Glutamatergic neuron (in vitro differentiated cells): Measurements from ENCODE around the gene GAPDH. TPM values are rescaled to one million over a fixed set of nuclear protein-coding genes. Genes with fewer than 3 reads are reported as not detected.

Experiments
- DNase-seq: peaks from one replicate; pipeline ENCODE4 v3.0.0; 2022
- H3K27ac Mint-ChIP-seq: one replicate; pipeline ENCODE4 v1.8.0; 2020; ENCODE audit warnings: mild to moderate bottlenecking, mixed read lengths, inconsistent platforms; ENCODE audit not compliant: unreplicated experiment
- H3K27me3 Mint-ChIP-seq: one replicate; pipeline ENCODE4 v1.8.0; 2020; ENCODE audit warnings: mild to moderate bottlenecking, moderate library complexity, mixed read lengths, inconsistent platforms; ENCODE audit not compliant: unreplicated experiment
- H3K36me3 Mint-ChIP-seq: one replicate; pipeline ENCODE4 v1.8.0; 2020; ENCODE audit warnings: mild to moderate bottlenecking, mixed read lengths, inconsistent platforms; ENCODE audit not compliant: unreplicated experiment
- H3K4me1 Mint-ChIP-seq: one replicate; pipeline ENCODE4 v1.8.0; 2020; ENCODE audit warnings: mild to moderate bottlenecking, low read depth, mixed read lengths, inconsistent platforms; ENCODE audit not compliant: unreplicated experiment
- H3K4me3 Mint-ChIP-seq: one replicate; pipeline ENCODE4 v1.8.0; 2020; ENCODE audit warnings: mild to moderate bottlenecking, mixed read lengths, inconsistent platforms; ENCODE audit not compliant: unreplicated experiment
- H3K9me3 Mint-ChIP-seq: one replicate; pipeline ENCODE4 v1.8.0; 2020; ENCODE audit warnings: mild to moderate bottlenecking, moderate library complexity, mixed read lengths, inconsistent platforms; ENCODE audit not compliant: unreplicated experiment
- CTCF ChIP-seq: fragments of 200-600 bp; sonication (generic); IDR thresholded peaks from one replicate; pipeline ENCODE4 v1.5.0; 2021; ENCODE audit not compliant: partially characterized antibody, unreplicated experiment
- total RNA-seq: library from RNA; stranded (reverse); fragmentation: NEBNext Ultra II Directional; extraction: Animal tissue kit (Norgen Biotek cat#: 25700); gene quantifications from one replicate; pipeline ENCODE4 v1.2.1, GENCODE V29; 2021; ENCODE audit not compliant: unreplicated experiment

GAPDH gene
- total RNA-seq, 1 donor from 2014 or later = 2,124 TPM

GRCh38 chr12:6539707-6540134 lies 5.4 kb downstream of the GAPDH start:
- Mint-ChIP-seq H3K27ac (peak overlapping the region; percentile 31), H3K9me3 (peaks cover 23% of the 10 kb centered on the region), H3K36me3 (peaks cover 3% of the 10 kb centered on the region), H3K4me1 (peaks cover 11% of the 10 kb centered on the region), H3K4me3 (no peak overlapping the region), H3K27me3 (peaks cover 5% of the 10 kb centered on the region)
- no peak for DNase-seq
- TF ChIP-seq CTCF = no peak

- H3K27me3 Mint-ChIP-seq = peaks cover 5% of the 10 kb centered on the region
- peaks cover 11% of the 10 kb centered on the region for H3K4me1 Mint-ChIP-seq
- peak; percentile 65 for DNase-seq
- H3K27ac Mint-ChIP-seq = peak overlapping the region; percentile 68
- H3K9me3 Mint-ChIP-seq = peaks cover 23% of the 10 kb centered on the region
- no peak for TF ChIP-seq CTCF
- peaks cover 3% of the 10 kb centered on the region for H3K36me3 Mint-ChIP-seq
- H3K4me3 Mint-ChIP-seq = peak overlapping the region; percentile 58
Measured at GRCh38 chr12:6540181-6540877, 6.0 kb downstream of the GAPDH start.

GRCh38 chr12:6541371-6542165 lies 7.3 kb downstream of the GAPDH start:
- Mint-ChIP-seq H3K4me3 (no peak overlapping the region), H3K27ac (no peak overlapping the region), H3K36me3 (peaks cover under 1% of the 10 kb centered on the region), H3K27me3 (peaks cover 7% of the 10 kb centered on the region), H3K9me3 (peaks cover 20% of the 10 kb centered on the region), H3K4me1 (peaks cover 8% of the 10 kb centered on the region)
- TF ChIP-seq CTCF = no peak
- DNase-seq = no peak

- H3K27ac Mint-ChIP-seq = no peak overlapping the region
- no peak for DNase-seq
- peaks cover 21% of the 10 kb centered on the region for H3K9me3 Mint-ChIP-seq
- H3K4me3 Mint-ChIP-seq = no peak overlapping the region
- H3K27me3 Mint-ChIP-seq = peaks cover 9% of the 10 kb centered on the region
- TF ChIP-seq CTCF = no peak
- H3K36me3 Mint-ChIP-seq = no peaks in the 10 kb centered on the region
- peaks cover 6% of the 10 kb centered on the region for H3K4me1 Mint-ChIP-seq
Measured at GRCh38 chr12:6542209-6543009, 8.1 kb downstream of the GAPDH start.
